NCI-H2196 (cell line): ENCODE results near the gene NFATC3.
"Not testable (repeated sequence)": the region's sequence is repeated elsewhere in the genome, so short reads cannot be mapped to it uniquely, and the experiment has no call there.

Experiments used
- DNase-seq: peaks from one replicate; lab custom pipeline; 2025; ENCODE audit not compliant: unreplicated experiment; lab: John Stamatoyannopoulos, UW

NFATC3 gene

GRCh38 chr16:68088130-68088972 lies 3.2 kb downstream of the NFATC3 start:
- DNase-seq = no peak

DNA sequence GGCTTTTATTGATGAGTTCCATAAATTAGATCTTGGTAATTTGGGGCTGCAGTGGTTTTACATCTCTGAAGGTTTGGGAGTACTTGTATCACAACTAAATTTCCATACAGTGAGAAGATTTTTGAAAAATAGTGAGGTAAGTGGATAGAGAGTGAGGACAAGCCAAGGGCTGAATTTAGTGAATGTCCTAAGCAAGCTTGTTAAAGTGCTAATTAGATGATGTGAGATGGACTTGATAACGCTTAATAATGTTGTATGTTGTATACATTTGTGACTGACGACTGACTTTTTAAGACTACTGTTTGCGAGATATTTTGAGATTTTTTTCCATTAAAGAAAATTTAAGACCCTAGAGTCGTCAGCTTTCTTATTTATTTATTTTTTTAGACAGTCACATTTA lies 3.9 kb downstream of the NFATC3 start:
- no peak for DNase-seq

- DNase-seq = no peak
Observed at GRCh38 chr16:68090130-68090529, 5.0 kb downstream of the NFATC3 start.

- DNase-seq = no peak
Observed at GRCh38 chr16:68090533-68090932, 5.4 kb downstream of the NFATC3 start.

DNA sequence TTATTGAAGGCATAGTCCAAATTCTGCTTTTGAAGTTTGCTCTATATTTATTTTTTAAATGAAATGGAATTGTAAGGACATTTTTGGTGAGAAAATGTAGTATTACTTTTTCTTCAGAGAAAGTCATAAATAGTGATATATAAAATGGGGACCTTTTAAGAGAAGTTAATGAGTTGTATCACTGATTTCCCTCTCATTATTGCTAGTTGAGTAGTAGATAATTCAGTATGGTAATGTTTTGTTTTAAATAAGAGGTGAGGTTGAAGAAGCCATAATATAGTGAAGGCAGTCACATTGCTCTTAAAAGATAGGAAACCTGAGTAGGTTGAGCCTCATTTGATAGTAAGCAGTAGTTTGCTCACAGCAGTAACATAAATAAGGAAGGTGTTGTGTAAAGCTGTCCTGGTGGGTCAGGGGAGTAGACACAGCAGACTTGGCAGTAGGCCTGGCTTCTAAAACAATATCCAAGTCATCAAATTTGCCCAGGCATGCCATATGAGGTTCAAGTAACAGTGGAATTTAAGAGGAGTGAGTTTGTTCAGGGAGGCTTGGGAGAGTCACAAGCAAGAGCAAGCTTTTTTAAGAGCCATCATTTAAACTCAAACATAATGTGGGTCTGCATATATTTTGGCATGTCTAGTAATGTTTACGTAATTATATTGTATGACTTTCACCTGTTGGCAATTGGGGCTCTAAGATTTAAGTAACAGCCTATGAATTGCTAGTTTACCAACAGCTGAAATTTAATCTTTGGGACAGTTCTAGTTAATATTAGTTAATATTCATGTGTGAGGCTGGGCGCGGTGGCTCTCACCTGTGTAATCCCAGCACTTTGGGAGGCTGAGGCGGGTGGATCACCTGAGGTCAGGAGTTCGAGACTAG lies 6.5 kb downstream of the NFATC3 start:
- peak; percentile 44 for DNase-seq

GRCh38 chr16:68092275-68092674 lies 7.1 kb downstream of the NFATC3 start:
- DNase-seq = not testable (repeated sequence)

- DNase-seq = no peak
Observed at GRCh38 chr16:68093816-68094613, 8.8 kb downstream of the NFATC3 start.

DNA sequence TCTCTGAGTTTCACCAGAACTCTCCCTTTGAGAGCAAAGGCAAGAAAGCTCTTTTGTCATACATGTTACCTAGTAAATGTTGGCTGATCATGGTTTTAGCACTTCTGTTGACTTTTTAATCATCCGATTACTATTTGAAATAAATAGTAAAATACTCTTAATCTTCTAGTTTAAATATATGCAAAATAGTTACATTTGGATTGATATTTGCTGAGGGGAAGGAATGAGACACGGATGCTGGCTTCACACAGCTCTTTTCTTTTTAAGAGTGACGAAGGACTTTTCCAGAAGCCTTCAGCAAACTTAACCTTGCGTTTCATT lies 9.4 kb downstream of the NFATC3 start:
- DNase-seq = no peak

GRCh38 chr16:68096491-68096890 lies 11.3 kb downstream of the NFATC3 start:
- DNase-seq = no peak

GRCh38 chr16:68097088-68097487 lies 11.9 kb downstream of the NFATC3 start:
- no peak for DNase-seq

- no peak for DNase-seq
Observed at GRCh38 chr16:68097895-68098294, 12.7 kb downstream of the NFATC3 start.

DNA sequence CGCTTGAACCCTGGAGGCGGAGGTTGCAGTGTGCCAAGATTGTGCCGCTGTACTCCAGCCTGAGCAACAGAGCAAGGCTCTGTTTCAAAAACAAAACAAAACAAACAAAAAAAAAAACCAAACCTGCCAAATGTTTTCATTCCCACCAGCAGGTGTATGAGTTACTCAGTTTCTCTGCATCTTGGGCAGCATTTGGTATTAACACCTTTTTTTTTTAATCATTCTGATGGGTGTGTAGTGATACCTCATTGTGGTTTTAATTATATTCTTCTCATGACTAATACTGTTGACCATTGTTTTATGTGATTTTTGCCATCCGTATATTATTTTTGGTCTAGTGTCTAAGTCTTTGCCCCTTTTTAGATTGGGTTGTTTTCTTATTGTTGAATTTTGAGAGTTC lies 15.3 kb downstream of the NFATC3 start:
- DNase-seq = no peak

DNA sequence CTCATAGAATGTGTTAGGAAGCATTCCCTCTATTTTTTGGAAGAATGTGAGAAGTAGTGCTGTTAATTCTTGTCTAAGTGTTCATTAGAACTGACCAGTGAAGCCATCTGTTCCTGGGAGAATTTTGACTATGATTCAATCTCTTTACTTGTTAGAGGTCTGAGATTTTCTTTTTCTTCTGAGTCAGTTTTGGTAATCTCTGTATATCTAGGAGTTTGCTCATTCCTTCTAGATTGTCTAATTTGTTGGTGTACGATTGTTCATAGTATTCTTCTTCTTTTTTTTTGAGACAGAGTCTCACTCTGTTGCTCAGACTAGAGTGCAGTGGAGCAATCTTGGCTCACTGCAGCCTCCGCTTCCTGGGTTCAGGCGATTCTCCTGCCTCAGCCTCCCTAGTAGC lies 20.4 kb downstream of the NFATC3 start:
- no peak for DNase-seq

DNA sequence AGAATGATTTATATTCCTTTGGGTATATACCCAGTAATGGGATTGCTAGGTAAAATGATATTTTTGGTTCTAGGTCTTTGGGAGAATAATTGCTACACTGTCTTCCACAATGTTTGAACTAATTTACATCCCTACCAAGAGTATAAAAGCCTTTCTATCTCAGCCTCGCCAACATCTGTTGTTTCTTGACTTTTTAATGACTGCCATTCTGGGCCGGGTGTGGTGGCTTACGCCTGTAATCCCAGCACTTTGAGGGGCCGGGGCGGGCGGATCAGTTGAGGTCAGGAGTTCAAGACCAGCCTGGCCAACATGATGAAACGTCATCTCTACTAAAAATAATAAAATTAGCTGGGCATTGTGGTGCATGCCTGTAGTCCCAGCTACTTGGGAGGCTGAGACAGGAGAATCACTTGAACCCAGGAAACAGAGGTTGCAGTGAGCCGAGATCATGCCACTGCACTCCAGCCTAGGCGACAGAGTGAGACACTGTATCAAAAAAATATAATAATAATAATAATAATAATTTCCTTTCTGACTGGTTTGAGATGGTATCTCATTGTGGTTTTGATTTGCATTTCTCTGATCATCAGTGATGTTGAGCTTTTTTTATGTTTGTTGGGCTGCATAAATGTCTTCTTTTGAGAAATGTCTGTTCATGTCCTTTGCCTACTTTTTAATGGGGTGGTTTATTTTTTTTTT lies 22.2 kb downstream of the NFATC3 start:
- DNase-seq = not testable (repeated sequence)

- not testable (repeated sequence) for DNase-seq
Observed at GRCh38 chr16:68109156-68109555, 24.0 kb downstream of the NFATC3 start.

GRCh38 chr16:68110611-68111010 lies 25.4 kb downstream of the NFATC3 start:
- DNase-seq = not testable (repeated sequence)

DNA sequence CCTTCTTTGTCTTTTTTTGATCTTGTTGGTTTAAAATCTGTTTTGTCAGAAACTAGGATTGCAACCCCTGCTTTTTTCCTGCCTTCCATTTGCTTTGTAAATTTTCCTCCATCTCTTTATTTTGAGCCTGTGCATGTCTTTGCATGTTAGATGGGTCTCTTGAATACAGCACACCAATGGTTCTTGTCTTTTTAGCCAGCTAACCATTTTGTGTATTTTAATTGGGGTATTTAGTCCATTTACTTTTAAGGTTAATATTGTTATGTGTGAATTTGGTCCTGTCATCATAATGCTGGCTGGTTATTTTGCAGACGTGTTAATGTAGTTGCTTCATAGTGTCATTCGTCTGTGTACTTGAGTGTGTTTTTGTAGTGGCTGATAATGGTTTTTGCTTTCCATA lies 26.2 kb downstream of the NFATC3 start:
- no peak for DNase-seq

GRCh38 chr16:68113059-68113761 lies 28.0 kb downstream of the NFATC3 start:
- DNase-seq = no peak

DNA sequence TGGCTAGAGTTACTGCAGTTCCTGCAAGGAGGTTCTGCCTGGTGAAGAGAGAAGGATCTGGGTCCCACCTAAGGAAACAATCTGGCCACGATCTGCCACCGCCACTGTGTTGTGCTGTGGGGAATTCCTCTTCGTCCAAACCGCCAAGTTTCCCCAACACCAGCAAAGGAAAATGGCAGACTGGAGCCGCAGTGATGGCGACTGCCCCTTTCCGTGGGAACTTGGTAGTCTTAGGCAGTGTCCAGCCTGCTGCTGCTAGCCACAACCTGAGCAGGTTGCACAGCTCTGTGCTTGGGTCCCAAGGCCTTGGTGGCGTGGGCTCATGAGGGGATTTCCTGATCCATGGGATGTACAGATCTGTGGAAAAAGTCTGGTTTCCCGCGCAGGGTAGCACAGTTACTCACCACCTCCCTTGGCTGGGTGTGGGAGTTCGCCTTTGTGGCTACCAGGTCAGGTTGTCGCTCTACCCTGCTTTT lies 28.6 kb downstream of the NFATC3 start:
- no peak for DNase-seq

DNA sequence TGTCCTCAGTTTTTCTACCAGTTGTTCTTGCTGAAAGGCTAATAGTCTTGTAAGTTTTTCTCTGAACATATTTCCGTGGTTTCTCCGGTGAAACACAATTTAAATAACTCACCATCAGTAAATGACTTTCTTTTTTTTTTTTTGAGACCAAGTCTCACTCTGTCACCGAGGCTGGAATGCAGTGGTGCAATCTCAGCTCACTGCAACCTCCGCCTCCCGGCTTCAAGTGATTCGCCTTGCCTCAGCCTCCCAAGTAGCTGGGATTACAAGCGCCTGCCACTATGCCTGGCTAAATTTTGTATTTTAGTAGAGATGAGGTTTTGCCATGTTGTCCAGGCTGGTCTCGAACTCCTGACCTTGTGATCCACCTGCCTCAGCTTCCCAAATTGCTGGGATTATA lies 29.8 kb downstream of the NFATC3 start:
- DNase-seq = not testable (repeated sequence)
